ENCODE measurements around the gene TECR. TPM values are rescaled to one million over a fixed set of nuclear protein-coding genes. Genes with fewer than 3 reads are reported as not detected.

Gene TECR
- total RNA-seq, 4 donors from 2014 or later: 21.3 to 27.2 (median 24.3) TPM

DNA sequence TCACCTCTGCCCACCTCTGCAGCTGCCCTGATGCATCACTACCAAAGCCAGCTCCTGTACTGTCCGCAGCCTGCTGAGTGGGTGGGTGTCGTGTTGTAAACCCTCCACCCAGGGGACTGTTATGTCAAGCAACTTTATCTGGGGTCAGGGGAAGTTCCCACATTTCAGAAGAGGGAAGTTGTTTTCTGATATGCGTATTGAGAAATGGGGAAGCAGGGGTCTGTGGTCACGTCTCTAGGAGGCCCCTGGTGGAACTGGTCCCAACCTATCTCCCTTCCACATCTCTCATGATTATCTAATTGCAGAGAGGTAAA, 84.7 kb downstream of the TECR start:
- no peak overlapping the region for H3K27ac ChIP-seq
- peaks cover 0 to 16% (median 0%) of the 10 kb centered on the region in 3 donors for H3K9me3 ChIP-seq
- no peak overlapping the region for H3K4me3 ChIP-seq
- no peak for ATAC-seq
- no peaks in the 10 kb centered on the region for H3K4me1 ChIP-seq
- H3K36me3 ChIP-seq: no peaks in the 10 kb centered on the region
- H3K27me3 ChIP-seq: no peaks in the 10 kb centered on the region
- TF ChIP-seq CTCF (IDR thresholded peaks at IDR 0.05) (no peak), POLR2AphosphoS5 (IDR thresholded peaks at IDR 0.05) (no peak), EP300 (IDR thresholded peaks at IDR 0.05) (no peak), POLR2A (IDR thresholded peaks at IDR 0.05) (no peak)
- WGBS, 2 donors (ENCODE audit: low coverage in 1 of 2): 54 to 86% methylated on average over 1 to 4 of the region's 4 CpGs

Small RNAs within 50 kb of the gene (small RNA-seq; reads per million reads assigned to genes)
- gene RN7SL842P (0 reads per million in 4 donors), gene SNRPGP15 (0 reads per million in 4 donors)

Other genes with a start within 250 kb of the TECR start
- 10 to 100 TPM; 47.7 to 86.7 (median 66.1) TPM for gene ADGRE5, start 148.2 kb upstream of the TECR start, total RNA-seq
- gene DDX39A, start 110.3 kb upstream of the TECR start, total RNA-seq: 10 to 100 TPM; 31.4 to 55.5 (median 43.4) TPM
- gene PKN1, start 96.3 kb upstream of the TECR start, total RNA-seq: 100 to 1,000 TPM in 3 of 4 donors, 10 to 100 TPM in 1; 98.2 to 286 (median 139) TPM
- gene PTGER1, start 54.2 kb upstream of the TECR start, total RNA-seq: 1 to 10 TPM in 2 of 4 donors, under 1 TPM in 2; 0.23 to 4.6 (median 1.3) TPM
- gene GIPC1, start 33.5 kb upstream of the TECR start, total RNA-seq: 100 to 1,000 TPM in 1 of 4 donors, 10 to 100 TPM in 3; 63.8 to 115 (median 78.3) TPM
- 10 to 100 TPM; 59.3 to 72.8 (median 68.2) TPM for gene DNAJB1, start 11.2 kb upstream of the TECR start, total RNA-seq
- 100 to 1,000 TPM; 251 to 393 (median 330) TPM for gene NDUFB7, start 42.5 kb downstream of the TECR start, total RNA-seq
- gene CLEC17A, start 53.5 kb downstream of the TECR start, total RNA-seq: not detected
- not detected for gene ADGRE3, start 145.2 kb downstream of the TECR start, total RNA-seq
- gene ZNF333, start 160.5 kb downstream of the TECR start, total RNA-seq: 10 to 100 TPM; 22.6 to 35.6 (median 28.1) TPM
- 1 to 10 TPM; 1.0 to 4.4 (median 1.4) TPM for gene ADGRE2, start 249.0 kb downstream of the TECR start, total RNA-seq